H1 (cell line): ENCODE data around the gene AGBL4. TPM values are rescaled to one million over a fixed set of nuclear protein-coding genes. Genes with fewer than 3 reads are reported as not detected.

ENCODE experiments used
- CTCF ChIA-PET: fragments of 300-600 bp; sonication (Branson Sonifier 250); formaldehyde crosslinking; loops from one replicate; lab custom pipeline; 2021; ENCODE audit not compliant: partially characterized antibody; lab: Charles Lee
- POLR2A ChIA-PET: fragments of 300-600 bp; sonication (Branson Sonifier 250); formaldehyde crosslinking; loops from one replicate; lab custom pipeline; 2021; ENCODE audit warnings: inconsistent platforms; ENCODE audit not compliant: partially characterized antibody; lab: Charles Lee
- DNase-seq, 2 experiments: peaks; one replicate each; pipeline versions ENCODE4 v3.0.0 to v3.0.0-alpha.2; 2010 to 2022; ENCODE audit warnings: low spot score in 2 of 2, low read depth in 1 of 2, mixed read lengths in 1 of 2
- FAIRE-seq: peaks from 2 replicates; lab custom pipeline; 2011; peaks lifted over from hg19 to GRCh38; lab: Jason Lieb, UNC
- H2AFZ ChIP-seq: 2 replicates; pipeline ENCODE4 v1.8.1; 2012; ENCODE audit warnings: low read length, inconsistent platforms
- H2AK5ac ChIP-seq: 2 replicates; pipeline ENCODE4 v1.6.1; 2013; ENCODE audit warnings: low read depth, low read length
- H2BK120ac ChIP-seq: replicated peaks from 2 replicates; pipeline ENCODE3; 2013; ENCODE audit warnings: low read depth, low read length, inconsistent platforms
- H2BK12ac ChIP-seq: 2 replicates; pipeline ENCODE4 v1.6.1; 2013; ENCODE audit warnings: low read depth, low read length
- H2BK15ac ChIP-seq: 2 replicates; pipeline ENCODE4 v1.6.1; 2013; ENCODE audit warnings: low read length
- H2BK20ac ChIP-seq: 2 replicates; pipeline ENCODE4 v1.6.1; 2013; ENCODE audit warnings: low read length
- H2BK5ac ChIP-seq: 2 replicates; pipeline ENCODE4 v1.6.1; 2013; ENCODE audit warnings: low read depth, low read length
- H3K14ac ChIP-seq: 2 replicates; pipeline ENCODE4 v1.6.1; 2013; ENCODE audit warnings: inconsistent platforms; ENCODE audit not compliant: insufficient read length
- H3K18ac ChIP-seq: 2 replicates; pipeline ENCODE4 v1.6.1; 2013; ENCODE audit warnings: low read length; ENCODE audit errors: extremely low read depth
- H3K23ac ChIP-seq: 2 replicates; pipeline ENCODE4 v1.6.1; 2013; ENCODE audit warnings: inconsistent platforms; ENCODE audit not compliant: insufficient read length
- H3K23me2 ChIP-seq: 2 replicates; pipeline ENCODE4 v1.6.1; 2013; ENCODE audit warnings: low read depth, low read length
- H3K27ac ChIP-seq: 2 replicates; pipeline ENCODE4 v1.6.1; 2011; ENCODE audit warnings: low read depth, low read length, inconsistent platforms
- H3K27me3 ChIP-seq, 4 experiments: replicated peaks in 1 of 4; 1 replicate in 1 of 4; 2 replicates in 3 of 4; pipeline versions ENCODE4 v1.6.1 to v1.8.1; 2011 to 2013; ENCODE audit warnings: low read length in 3 of 4, mild to moderate bottlenecking in 3 of 4, inconsistent platforms in 2 of 4, mixed read lengths in 2 of 4, moderate library complexity in 1 of 4; ENCODE audit not compliant: control insufficient read depth in 3 of 4, insufficient read depth in 3 of 4; ENCODE audit errors: extremely low read depth in 1 of 4
- H3K36me3 ChIP-seq, 4 experiments: 2 replicates each; pipeline versions ENCODE4 v1.6.1 to v1.8.1; 2011 to 2013; ENCODE audit warnings: mild to moderate bottlenecking in 4 of 4, low read length in 3 of 4, moderate library complexity in 2 of 4, control low read depth in 1 of 4, inconsistent platforms in 1 of 4; ENCODE audit not compliant: insufficient read depth in 4 of 4, control insufficient read depth in 2 of 4
- H3K4ac ChIP-seq: replicated peaks from 2 replicates; pipeline ENCODE3; 2013; ENCODE audit warnings: low read length, low read depth, mixed read lengths, inconsistent platforms; ENCODE audit not compliant: insufficient read length
- H3K4me1 ChIP-seq, 4 experiments: replicated peaks in 1 of 4; 1 replicate in 1 of 4; 2 replicates in 3 of 4; pipeline versions ENCODE4 v1.6.1 to v1.8.1; 2011 to 2013; ENCODE audit warnings: low read length in 3 of 4, inconsistent platforms in 2 of 4, mixed read lengths in 1 of 4; ENCODE audit not compliant: insufficient read depth in 4 of 4, control insufficient read depth in 3 of 4
- H3K4me2 ChIP-seq, 2 experiments: 2 replicates each; pipeline versions ENCODE4 v1.6.1 to v1.8.1; 2011 to 2013; ENCODE audit warnings: low read depth in 2 of 2, low read length in 2 of 2, control low read depth in 1 of 2, inconsistent platforms in 1 of 2, mild to moderate bottlenecking in 1 of 2; ENCODE audit not compliant: insufficient read depth in 1 of 2
- H3K4me3 ChIP-seq, 4 experiments: fragments of 200-600, 300-600 bp in 1 of 4; sonication (generic), shearing (Covaris generic), sonication (Bioruptor Twin) in 1 of 4; 2 replicates each; pipeline versions ENCODE4 v1.5.1 to v1.8.1; 2011 to 2016; ENCODE audit warnings: low read length in 4 of 4, low read depth in 3 of 4, control low read depth in 2 of 4, inconsistent platforms in 2 of 4, mild to moderate bottlenecking in 2 of 4, mixed read lengths in 1 of 4, moderate library complexity in 1 of 4; ENCODE audit not compliant: insufficient read depth in 2 of 4; ENCODE audit errors: extremely low read depth in 1 of 4
- H3K56ac ChIP-seq: replicated peaks from 2 replicates; pipeline ENCODE3; 2013; ENCODE audit warnings: low read depth, mild to moderate bottlenecking, mixed read lengths, low read length, inconsistent platforms; ENCODE audit not compliant: insufficient read length
- H3K79me1 ChIP-seq: 2 replicates; pipeline ENCODE4 v1.6.1; 2013; ENCODE audit warnings: low read depth, low read length, control low read depth
- H3K79me2 ChIP-seq, 2 experiments: 2 replicates each; pipeline versions ENCODE4 v1.6.1 to v1.8.1; 2012 to 2013; ENCODE audit warnings: low read length in 2 of 2, mild to moderate bottlenecking in 2 of 2, inconsistent platforms in 1 of 2; ENCODE audit not compliant: insufficient read depth in 2 of 2, control insufficient read depth in 1 of 2
- H3K9ac ChIP-seq, 4 experiments: replicated peaks in 1 of 4; 1 replicate in 1 of 4; 2 replicates in 3 of 4; pipeline versions ENCODE4 v1.6.1 to v1.8.1; 2011 to 2013; ENCODE audit warnings: low read depth in 3 of 4, low read length in 3 of 4, control low read depth in 2 of 4, mild to moderate bottlenecking in 2 of 4, moderate library complexity in 2 of 4, inconsistent platforms in 1 of 4; ENCODE audit errors: extremely low read depth in 1 of 4
- H3K9me3 ChIP-seq, 2 experiments: 2 replicates each; pipeline versions ENCODE4 v1.6.1 to v1.8.1; 2012 to 2013; ENCODE audit warnings: mild to moderate bottlenecking in 2 of 2, moderate library complexity in 2 of 2, control low read depth in 1 of 2, inconsistent platforms in 1 of 2, low read depth in 1 of 2, low read length in 1 of 2, mixed read lengths in 1 of 2; ENCODE audit not compliant: insufficient read depth in 2 of 2
- H4K20me1 ChIP-seq, 2 experiments: replicated peaks in 1 of 2; 2 replicates each; pipeline versions ENCODE3 to v1.8.1; 2011 to 2013; ENCODE audit warnings: inconsistent platforms in 2 of 2, low read length in 2 of 2, mild to moderate bottlenecking in 1 of 2; ENCODE audit not compliant: insufficient read depth in 2 of 2, control insufficient read depth in 1 of 2
- H4K5ac ChIP-seq: 2 replicates; pipeline ENCODE4 v1.6.1; 2013; ENCODE audit warnings: low read length, low read depth, mixed read lengths, inconsistent platforms; ENCODE audit not compliant: insufficient read length
- H4K8ac ChIP-seq: 2 replicates; pipeline ENCODE4 v1.8.0; 2013; ENCODE audit warnings: mild to moderate bottlenecking, moderate library complexity, low read length, inconsistent platforms; ENCODE audit not compliant: insufficient read depth; ENCODE audit errors: extremely low read depth
- H4K91ac ChIP-seq: replicated peaks from 2 replicates; pipeline ENCODE3; 2013; ENCODE audit warnings: low read length, mixed read lengths, inconsistent platforms; ENCODE audit not compliant: insufficient read length
- EP300 ChIP-seq, 2 experiments: IDR thresholded peaks; 1 replicate in 1 of 2; 2 replicates in 1 of 2; pipeline ENCODE4 v1.6.1; 2011 to 2012; ENCODE audit warnings: low read depth in 2 of 2, low read length in 2 of 2, mild to moderate bottlenecking in 2 of 2, borderline replicate concordance in 1 of 2, inconsistent platforms in 1 of 2, moderate library complexity in 1 of 2
- RBBP5 ChIP-seq: IDR thresholded peaks from 2 replicates; pipeline ENCODE4 v1.7.1; 2012; ENCODE audit warnings: low read depth, mild to moderate bottlenecking, inconsistent platforms, low read length, moderate library complexity, borderline replicate concordance
- YY1 ChIP-seq: IDR thresholded peaks from 2 replicates; pipeline ENCODE4 v1.6.1; 2011; ENCODE audit warnings: low read depth, mild to moderate bottlenecking, low read length
- WGBS, 2 experiments: shearing (Covaris generic) in 1 of 2; methylation state at CpG; one replicate each; pipeline versions ENCODE4 v1.1.6 to v1.1.7; 2013 to 2015; ENCODE audit warnings: low lambda C conversion rate in 2 of 2, mixed read lengths in 2 of 2, inconsistent platforms in 1 of 2, low coverage in 1 of 2, missing lambda C conversion rate in 1 of 2; ENCODE audit not compliant: insufficient replicate concordance in 2 of 2, insufficient coverage in 1 of 2, insufficient read length in 1 of 2; ENCODE audit errors: extremely low coverage in 1 of 2, missing lambda C conversion rate in 1 of 2; 5-methylcytosine and 5-hydroxymethylcytosine counted together
- polyA plus RNA-seq, 7 experiments: library from polyadenylated mRNA; depleted of rRNA in 3 of 7; stranded (reverse) in 5 of 7; unstranded in 2 of 7; fragments of >200 nt in 5 of 7; fragments of 200-250 nt in 2 of 7; gene quantifications; 1 replicate in 5 of 7; 2 replicates in 1 of 7; 4 replicates in 1 of 7; pipeline versions ENCODE4 v1.2.1 to v1.2.3, GENCODE V29; 2011 to 2013; ENCODE audit warnings: missing spikeins in 2 of 7, mixed read lengths in 2 of 7
- total RNA-seq: library from RNA; stranded (reverse); fragmentation: NEBNext Ultra II Directional; extraction: Animal tissue kit (Norgen Biotek cat#: 25700); gene quantifications from 2 replicates; pipeline ENCODE4 v1.2.1, GENCODE V29; 2021

Gene AGBL4
- total and polyA plus RNA-seq, 2 of the 8 experiments (the other 6 are each of a cell fraction or from before 2014, with no cell fraction given), result 0.41 to 0.45 TPM

DNA sequence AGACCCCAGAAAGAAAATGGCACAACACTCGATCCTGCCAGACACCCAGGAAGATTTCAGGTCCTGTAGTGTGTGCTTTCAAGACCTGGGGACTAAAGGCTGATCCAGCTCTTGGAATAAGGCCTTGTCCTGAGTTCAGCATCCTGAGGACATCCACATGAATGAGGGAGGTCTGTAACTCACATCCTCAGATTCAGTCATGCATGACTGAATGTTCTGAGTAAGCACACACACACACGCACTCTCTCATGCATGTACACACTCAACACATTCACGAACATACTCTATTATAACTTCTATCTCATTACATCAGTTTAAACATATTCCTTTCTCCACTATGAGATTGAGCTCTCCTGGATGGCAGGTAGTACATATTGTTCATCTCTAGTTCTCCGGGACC lies 973.7 kb downstream of the AGBL4 start:
- no peak overlapping the region for H4K5ac ChIP-seq
- H2AFZ ChIP-seq, result no peak overlapping the region
- no peak overlapping the region for H2BK120ac ChIP-seq
- no peak overlapping the region for H3K27ac ChIP-seq
- DNase-seq, result no peak
- H3K4me2 ChIP-seq, result no peak overlapping the region
- H3K79me2 ChIP-seq, result no peaks in the 10 kb centered on the region
- no peak overlapping the region for H2AK5ac ChIP-seq
- TF ChIP-seq RBBP5 (no peak), YY1 (no peak), EP300 (IDR thresholded peaks at IDR 0.05; ENCODE audit: borderline replicate concordance in 1 of 2, low read depth in 2 of 2, low read length in 2 of 2) (no peak)
- TF ChIP-seq, all 59 proteins: peak for 0
- no peak overlapping the region for H3K4me3 ChIP-seq
- no peak overlapping the region for H2BK5ac ChIP-seq
- FAIRE-seq, result no peak
- 0 out of 8 replicates have a peak, but pooled peaks cover 0 to 2% (median 0%) of the 10 kb centered on the region in 4 experiments for H3K36me3 ChIP-seq
- H3K79me1 ChIP-seq, result no peaks in the 10 kb centered on the region
- no peaks in the 10 kb centered on the region for H3K4me1 ChIP-seq
- ChIA-PET POLR2A (no interaction called here), CTCF (no interaction called here)
- WGBS, 2 experiments, result 74 to 100% methylated on average over 1 to 4 of the region's 4 CpGs
- peaks cover 72 to 76% of the 10 kb centered on the region in 2 experiments for H3K9me3 ChIP-seq
- no peak overlapping the region for H3K23ac ChIP-seq
- no peak overlapping the region for H2BK15ac ChIP-seq
- no peak overlapping the region for H4K8ac ChIP-seq
- no peaks in the 10 kb centered on the region for H3K23me2 ChIP-seq
- H3K4ac ChIP-seq, result no peak overlapping the region
- no peak overlapping the region for H3K56ac ChIP-seq
- H2BK12ac ChIP-seq, result no peak overlapping the region
- no peaks in the 10 kb centered on the region for H3K27me3 ChIP-seq
- no peak overlapping the region for H3K9ac ChIP-seq
- no peak overlapping the region for H2BK20ac ChIP-seq
- H3K18ac ChIP-seq, result no peak overlapping the region
- H4K91ac ChIP-seq, result no peak overlapping the region
- no peaks in the 10 kb centered on the region for H4K20me1 ChIP-seq
- no peak overlapping the region for H3K14ac ChIP-seq
